Activated T-helper 1 cell treated with anti-CD3 and anti-CD28 coated beads, Interleukin-12 subunit alpha, Interleukin-12 subunit beta, Interleukin-2, Interleukin-4 antibody, amounts not matched to agents 30 ng/mL and 10 ng/mL and 1 ng/mL, durations not matched to agents 14 hours and 24 hours and 36 hours (primary cell): ENCODE data around the gene BICC1. TPM values are rescaled to one million over a fixed set of nuclear protein-coding genes. Genes with fewer than 3 reads are reported as not detected.
"Not testable (repeated sequence)": the region's sequence is repeated elsewhere in the genome, so short reads cannot be mapped to it uniquely, and the experiment has no call there.

Source experiments
- DNase-seq: peaks from one replicate; pipeline ENCODE4 v3.0.0; 2021; ENCODE audit warnings: low spot score
- H3K27ac Mint-ChIP-seq: one replicate; pipeline ENCODE4 v1.8.0; 2021; ENCODE audit warnings: mild to moderate bottlenecking, mixed read lengths
- H3K27me3 Mint-ChIP-seq: one replicate; pipeline ENCODE4 v1.8.0; 2022; ENCODE audit warnings: mild to moderate bottlenecking, moderate library complexity, mixed read lengths; ENCODE audit not compliant: insufficient read depth
- H3K36me3 Mint-ChIP-seq: one replicate; pipeline ENCODE4 v1.8.0; 2021; ENCODE audit warnings: low read depth, mixed read lengths
- H3K4me1 Mint-ChIP-seq: one replicate; pipeline ENCODE4 v1.8.0; 2021; ENCODE audit warnings: low read depth, mixed read lengths
- H3K4me3 Mint-ChIP-seq: one replicate; pipeline ENCODE4 v1.8.0; 2021; ENCODE audit warnings: mild to moderate bottlenecking, moderate library complexity, mixed read lengths
- H3K9me3 Mint-ChIP-seq: one replicate; pipeline ENCODE4 v1.8.0; 2021; ENCODE audit warnings: mixed read lengths
- intact Hi-C: fragments of 100-400 bp; cut with micrococcal nuclease; formaldehyde crosslinking; loops from one replicate; pipeline ENCODE4 v1.15.1; 2024
- total RNA-seq: library from RNA; stranded (reverse); gene quantifications from 2 replicates; pipeline ENCODE4 v1.2.3, GENCODE V29; 2022

BICC1 gene
- total RNA-seq, 1 donor from 2014 or later = 0.03 TPM

- Mint-ChIP-seq H3K4me1 (no peaks in the 10 kb centered on the region), H3K27me3 (no peaks in the 10 kb centered on the region), H3K36me3 (no peaks in the 10 kb centered on the region), H3K4me3 (no peak overlapping the region), H3K27ac (no peak overlapping the region), H3K9me3 (no peaks in the 10 kb centered on the region)
- DNase-seq = no peak
- intact Hi-C loops = no loop called here
These were observed 326.0 kb downstream of the BICC1 start for GRCh38 chr10:58838561-58839208.

GRCh38 chr10:58839771-58840170 is 327.1 kb downstream of the BICC1 start:
- no peak for DNase-seq
- Mint-ChIP-seq H3K27ac (no peak overlapping the region), H3K27me3 (no peaks in the 10 kb centered on the region), H3K9me3 (no peaks in the 10 kb centered on the region), H3K4me1 (no peaks in the 10 kb centered on the region), H3K36me3 (no peaks in the 10 kb centered on the region), H3K4me3 (no peak overlapping the region)
- intact Hi-C loops = no loop called here

GRCh38 chr10:58840840-58841435 is 328.3 kb downstream of the BICC1 start:
- no peaks in the 10 kb centered on the region for H3K27me3 Mint-ChIP-seq
- intact Hi-C loops = no loop called here
- no peak overlapping the region for H3K27ac Mint-ChIP-seq
- no peaks in the 10 kb centered on the region for H3K9me3 Mint-ChIP-seq
- no peaks in the 10 kb centered on the region for H3K36me3 Mint-ChIP-seq
- no peaks in the 10 kb centered on the region for H3K4me1 Mint-ChIP-seq
- no peak overlapping the region for H3K4me3 Mint-ChIP-seq
- DNase-seq = no peak

- Mint-ChIP-seq H3K36me3 (no peaks in the 10 kb centered on the region), H3K27ac (no peak overlapping the region), H3K4me1 (no peaks in the 10 kb centered on the region), H3K4me3 (no peak overlapping the region), H3K9me3 (no peaks in the 10 kb centered on the region), H3K27me3 (no peaks in the 10 kb centered on the region)
- intact Hi-C loops = no loop called here
- no peak for DNase-seq
These were observed 330.2 kb downstream of the BICC1 start for GRCh38 chr10:58842860-58843376.

- Mint-ChIP-seq H3K4me1 (no peaks in the 10 kb centered on the region), H3K9me3 (no peaks in the 10 kb centered on the region), H3K27me3 (no peaks in the 10 kb centered on the region), H3K4me3 (no peak overlapping the region), H3K27ac (no peak overlapping the region), H3K36me3 (no peaks in the 10 kb centered on the region)
- DNase-seq = no peak
- intact Hi-C loops = no loop called here
These were observed 331.1 kb downstream of the BICC1 start for GRCh38 chr10:58843760-58844159.

- DNase-seq = no peak
- no peaks in the 10 kb centered on the region for H3K9me3 Mint-ChIP-seq
- intact Hi-C loops = no loop called here
- no peak overlapping the region for H3K27ac Mint-ChIP-seq
- H3K36me3 Mint-ChIP-seq = no peaks in the 10 kb centered on the region
- H3K4me3 Mint-ChIP-seq = no peak overlapping the region
- H3K4me1 Mint-ChIP-seq = no peaks in the 10 kb centered on the region
- no peaks in the 10 kb centered on the region for H3K27me3 Mint-ChIP-seq
These were observed 332.0 kb downstream of the BICC1 start for GRCh38 chr10:58844680-58845079.

GRCh38 chr10:58846856-58847255 is 334.2 kb downstream of the BICC1 start:
- Mint-ChIP-seq H3K9me3 (no peaks in the 10 kb centered on the region), H3K27ac (no peak overlapping the region), H3K4me3 (no peak overlapping the region), H3K27me3 (no peaks in the 10 kb centered on the region), H3K36me3 (no peaks in the 10 kb centered on the region), H3K4me1 (no peaks in the 10 kb centered on the region)
- DNase-seq = no peak
- intact Hi-C loops = no loop called here

GRCh38 chr10:58851606-58852005 is 338.9 kb downstream of the BICC1 start:
- Mint-ChIP-seq H3K36me3 (no peaks in the 10 kb centered on the region), H3K4me3 (no peak overlapping the region), H3K27ac (no peak overlapping the region), H3K4me1 (no peaks in the 10 kb centered on the region), H3K27me3 (no peaks in the 10 kb centered on the region), H3K9me3 (no peaks in the 10 kb centered on the region)
- DNase-seq = no peak
- intact Hi-C loops = no loop called here

- Mint-ChIP-seq H3K27me3 (no peaks in the 10 kb centered on the region), H3K4me3 (no peak overlapping the region), H3K36me3 (no peaks in the 10 kb centered on the region), H3K4me1 (no peaks in the 10 kb centered on the region), H3K27ac (no peak overlapping the region), H3K9me3 (peaks cover 3% of the 10 kb centered on the region)
- intact Hi-C loops = no loop called here
- no peak for DNase-seq
These were observed 341.0 kb downstream of the BICC1 start for GRCh38 chr10:58853668-58854067.

- intact Hi-C loops = no loop called here
- no peak for DNase-seq
- Mint-ChIP-seq H3K27ac (no peak overlapping the region), H3K4me3 (no peak overlapping the region), H3K36me3 (no peaks in the 10 kb centered on the region), H3K27me3 (no peaks in the 10 kb centered on the region), H3K9me3 (peaks cover 4% of the 10 kb centered on the region), H3K4me1 (no peaks in the 10 kb centered on the region)
These were observed 342.1 kb downstream of the BICC1 start for GRCh38 chr10:58854811-58855210.

GRCh38 chr10:58856508-58857240 is 344.0 kb downstream of the BICC1 start:
- intact Hi-C loops = no loop called here
- Mint-ChIP-seq H3K9me3 (peaks cover 4% of the 10 kb centered on the region), H3K4me3 (no peak overlapping the region), H3K4me1 (no peaks in the 10 kb centered on the region), H3K36me3 (no peaks in the 10 kb centered on the region), H3K27ac (no peak overlapping the region), H3K27me3 (no peaks in the 10 kb centered on the region)
- DNase-seq = no peak

- Mint-ChIP-seq H3K27ac (no peak overlapping the region), H3K36me3 (no peaks in the 10 kb centered on the region), H3K4me3 (no peak overlapping the region), H3K4me1 (no peaks in the 10 kb centered on the region), H3K27me3 (no peaks in the 10 kb centered on the region), H3K9me3 (peaks cover 4% of the 10 kb centered on the region)
- no peak for DNase-seq
- intact Hi-C loops = no loop called here
These were observed 344.7 kb downstream of the BICC1 start for GRCh38 chr10:58857251-58857805.

GRCh38 chr10:58858123-58858522 is 345.5 kb downstream of the BICC1 start:
- H3K9me3 Mint-ChIP-seq, H3K27me3 Mint-ChIP-seq, intact Hi-C loops, H3K27ac Mint-ChIP-seq, H3K4me1 Mint-ChIP-seq, H3K36me3 Mint-ChIP-seq, DNase-seq, H3K4me3 Mint-ChIP-seq: not testable (repeated sequence)
